H4 (cell line): ENCODE results near the gene FBXO33. TPM values are rescaled to one million over a fixed set of nuclear protein-coding genes. Genes with fewer than 3 reads are reported as not detected.
A peak's percentile ranks its signal among the peaks of the same experiment; 100 is the strongest.

Source experiments
- DNase-seq: peaks from one replicate; pipeline ENCODE4 v3.0.0-alpha.2; 2015; ENCODE audit warnings: low spot score
- total RNA-seq: library from RNA; depleted of rRNA; stranded (reverse); fragments of >200 nt; shearing (Covaris generic); gene quantifications from 2 replicates; pipeline ENCODE4 v1.2.3, GENCODE V29; 2014; rRNA removed

The FBXO33 gene
- total RNA-seq: 15.1 and 16.8 TPM in 2 replicates

- peak; percentile 92 for DNase-seq
Observed at GRCh38 chr14:39432179-39432618, at the start of gene FBXO33. FBXO33 (minus strand) TSS chr14:39432433; CDS start chr14:39432162, 271 bp downstream.

GRCh38 chr14:39474416-39474911 lies 42.2 kb upstream of the FBXO33 start:
- no peak for DNase-seq

GRCh38 chr14:39472078-39472477 lies 39.8 kb upstream of the FBXO33 start:
- no peak for DNase-seq

- no peak for DNase-seq
Observed at GRCh38 chr14:39469094-39469710, 37.0 kb upstream of the FBXO33 start.

- peak; percentile 30 for DNase-seq
Observed at GRCh38 chr14:39467889-39468524, 35.8 kb upstream of the FBXO33 start.

- no peak for DNase-seq
Observed at GRCh38 chr14:39459795-39460478, 27.7 kb upstream of the FBXO33 start.

GRCh38 chr14:39456702-39457250 lies 24.5 kb upstream of the FBXO33 start:
- no peak for DNase-seq

GRCh38 chr14:39454906-39455539 lies 22.8 kb upstream of the FBXO33 start:
- DNase-seq: no peak

- no peak for DNase-seq
Observed at GRCh38 chr14:39452680-39453079, 20.4 kb upstream of the FBXO33 start.

- no peak for DNase-seq
Observed at GRCh38 chr14:39451811-39452210, 19.6 kb upstream of the FBXO33 start.

GRCh38 chr14:39447175-39447661 lies 15.0 kb upstream of the FBXO33 start:
- no peak for DNase-seq

GRCh38 chr14:39446131-39446744 lies 14.0 kb upstream of the FBXO33 start:
- no peak for DNase-seq

GRCh38 chr14:39442293-39442692 lies 10.1 kb upstream of the FBXO33 start:
- no peak for DNase-seq

GRCh38 chr14:39441805-39442204 lies 9.6 kb upstream of the FBXO33 start:
- no peak for DNase-seq

GRCh38 chr14:39440975-39441374 lies 8.7 kb upstream of the FBXO33 start:
- DNase-seq: no peak

GRCh38 chr14:39435241-39435640 lies 3.0 kb upstream of the FBXO33 start:
- DNase-seq: no peak

GRCh38 chr14:39434401-39434800 lies 2.2 kb upstream of the FBXO33 start:
- DNase-seq: no peak

- no peak for DNase-seq
Observed at GRCh38 chr14:39433452-39433813, 1.2 kb upstream of the FBXO33 start.

- DNase-seq: peak; percentile 88
Observed at GRCh38 chr14:39432619-39433451, 602 bp upstream of the FBXO33 start.

- no peak for DNase-seq
Observed at GRCh38 chr14:39431416-39432178, 636 bp downstream of the FBXO33 start.
